Fibroblast of lung (primary cell): Measurements from ENCODE around the gene TMEM121. TPM values are rescaled to one million over a fixed set of nuclear protein-coding genes. Genes with fewer than 3 reads are reported as not detected.

ENCODE experiments used
- DNase-seq, 2 donors: peaks; one replicate each; pipeline versions ENCODE4 v3.0.0 to v3.0.0-alpha.2; 2010; ENCODE audit warnings: low read depth in 2 of 2
- H2AFZ ChIP-seq: 2 replicates; pipeline ENCODE4 v1.5.1; 2012; ENCODE audit warnings: low read length, control low read depth, inconsistent platforms
- H3K27ac ChIP-seq: 2 replicates; pipeline ENCODE4 v1.5.1; 2011; ENCODE audit warnings: low read length, control low read depth; ENCODE audit not compliant: insufficient read depth
- H3K27me3 ChIP-seq: 2 replicates; pipeline ENCODE4 v1.5.1; 2011; ENCODE audit warnings: mild to moderate bottlenecking, low read length; ENCODE audit not compliant: control insufficient read depth, insufficient read depth
- H3K36me3 ChIP-seq: 2 replicates; pipeline ENCODE4 v1.5.1; 2011; ENCODE audit warnings: low read length; ENCODE audit not compliant: control insufficient read depth, insufficient read depth
- H3K4me1 ChIP-seq: 2 replicates; pipeline ENCODE4 v1.5.1; 2011; ENCODE audit warnings: low read length; ENCODE audit not compliant: control insufficient read depth, insufficient read depth; ENCODE audit errors: extremely low read depth
- H3K4me2 ChIP-seq: 2 replicates; pipeline ENCODE4 v1.5.1; 2011; ENCODE audit warnings: low read length, control low read depth; ENCODE audit not compliant: insufficient read depth; ENCODE audit errors: extremely low read depth
- H3K4me3 ChIP-seq, 4 experiments: fragments of 200-600 bp in 1 of 4; sonication (generic) in 1 of 4; replicated peaks in 1 of 4; 2 replicates each; pipeline ENCODE4 v1.5.1; 2011 to 2016; ENCODE audit warnings: low read length in 4 of 4, low read depth in 3 of 4, mild to moderate bottlenecking in 3 of 4, control low read depth in 2 of 4, inconsistent platforms in 1 of 4, mixed read lengths in 1 of 4; ENCODE audit not compliant: insufficient read depth in 1 of 4; ENCODE audit errors: control extremely low read depth in 1 of 4
- H3K79me2 ChIP-seq: 2 replicates; pipeline ENCODE4 v1.5.1; 2012; ENCODE audit warnings: mild to moderate bottlenecking, low read length, inconsistent platforms; ENCODE audit not compliant: control insufficient read depth, insufficient read depth
- H3K9ac ChIP-seq: 2 replicates; pipeline ENCODE4 v1.5.1; 2011; ENCODE audit warnings: mild to moderate bottlenecking, low read length, control low read depth; ENCODE audit not compliant: insufficient read depth
- H3K9me3 ChIP-seq: 2 replicates; pipeline ENCODE4 v1.5.1; 2012; ENCODE audit warnings: low read depth, low read length; ENCODE audit not compliant: control insufficient read depth, insufficient read depth
- H4K20me1 ChIP-seq: 2 replicates; pipeline ENCODE4 v1.5.1; 2011; ENCODE audit warnings: low read length; ENCODE audit not compliant: control insufficient read depth, insufficient read depth; ENCODE audit errors: extremely low read depth
- EZH2 ChIP-seq: IDR thresholded peaks from 2 replicates; pipeline ENCODE4 v1.5.1; 2012; ENCODE audit warnings: low read length, control low read depth, mild to moderate bottlenecking; ENCODE audit errors: missing control alignments
- polyA plus RNA-seq, 2 donors: library from polyadenylated mRNA; depleted of rRNA in 1 of 2; stranded (reverse) in 1 of 2; unstranded in 1 of 2; fragments of >200 nt; gene quantifications; 2 replicates each; pipeline ENCODE4 v1.2.1, GENCODE V29; 2011 to 2012; ENCODE audit warnings: missing spikeins in 1 of 2
- total RNA-seq: library from RNA; depleted of rRNA; stranded (reverse); fragments of >200 nt; gene quantifications from 2 replicates; pipeline ENCODE4 v1.2.1, GENCODE V29; 2014
- TF ChIP-seq, protein P1 (sequence below), 2 donors: IDR thresholded peaks in 1 of 2; conservative IDR thresholded peaks in 1 of 2; 1 replicate in 1 of 2; 2 replicates in 1 of 2; pipeline ENCODE4 v1.5.1; 2011 to 2012; ENCODE audit warnings: low read length in 2 of 2, control low read depth in 1 of 2, inconsistent platforms in 1 of 2, low read depth in 1 of 2, mild to moderate bottlenecking in 1 of 2

TMEM121 gene
- total and polyA plus RNA-seq, 2 donors (not counting 1 experiment from before 2014, with no cell fraction given): 0.30 to 5.1 TPM

- Histone ChIP-seq H3K9me3 (no peaks in the 10 kb centered on the region), H2AFZ (no peak overlapping the region), H3K4me2 (no peak overlapping the region), H4K20me1 (no peaks in the 10 kb centered on the region), H3K9ac (no peak overlapping the region), H3K36me3 (no peaks in the 10 kb centered on the region), H3K4me3 (no peak overlapping the region), H3K27me3 (no peaks in the 10 kb centered on the region), H3K79me2 (no peaks in the 10 kb centered on the region), H3K27ac (no peak overlapping the region), H3K4me1 (no peaks in the 10 kb centered on the region)
- DNase-seq: no peak
- no peak for TF ChIP-seq EZH2
- TF ChIP-seq, protein P1, sequence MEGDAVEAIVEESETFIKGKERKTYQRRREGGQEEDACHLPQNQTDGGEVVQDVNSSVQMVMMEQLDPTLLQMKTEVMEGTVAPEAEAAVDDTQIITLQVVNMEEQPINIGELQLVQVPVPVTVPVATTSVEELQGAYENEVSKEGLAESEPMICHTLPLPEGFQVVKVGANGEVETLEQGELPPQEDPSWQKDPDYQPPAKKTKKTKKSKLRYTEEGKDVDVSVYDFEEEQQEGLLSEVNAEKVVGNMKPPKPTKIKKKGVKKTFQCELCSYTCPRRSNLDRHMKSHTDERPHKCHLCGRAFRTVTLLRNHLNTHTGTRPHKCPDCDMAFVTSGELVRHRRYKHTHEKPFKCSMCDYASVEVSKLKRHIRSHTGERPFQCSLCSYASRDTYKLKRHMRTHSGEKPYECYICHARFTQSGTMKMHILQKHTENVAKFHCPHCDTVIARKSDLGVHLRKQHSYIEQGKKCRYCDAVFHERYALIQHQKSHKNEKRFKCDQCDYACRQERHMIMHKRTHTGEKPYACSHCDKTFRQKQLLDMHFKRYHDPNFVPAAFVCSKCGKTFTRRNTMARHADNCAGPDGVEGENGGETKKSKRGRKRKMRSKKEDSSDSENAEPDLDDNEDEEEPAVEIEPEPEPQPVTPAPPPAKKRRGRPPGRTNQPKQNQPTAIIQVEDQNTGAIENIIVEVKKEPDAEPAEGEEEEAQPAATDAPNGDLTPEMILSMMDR (conservative IDR thresholded peaks at IDR 0.05 in 1 of 2, IDR thresholded peaks at IDR 0.05 in 1 of 2; ENCODE audit: low read depth in 1 of 2, low read length in 2 of 2): no peak
Measured at GRCh38 chr14:105547741-105548169, 21.4 kb downstream of the TMEM121 start.

- Histone ChIP-seq H3K27me3 (no peaks in the 10 kb centered on the region), H3K4me2 (no peak overlapping the region), H3K4me1 (no peaks in the 10 kb centered on the region), H3K27ac (no peak overlapping the region), H2AFZ (no peak overlapping the region), H3K36me3 (no peaks in the 10 kb centered on the region), H3K9ac (no peak overlapping the region), H4K20me1 (no peaks in the 10 kb centered on the region), H3K9me3 (no peaks in the 10 kb centered on the region), H3K4me3 (no peak overlapping the region), H3K79me2 (no peaks in the 10 kb centered on the region)
- TF ChIP-seq EZH2: no peak
- TF ChIP-seq, protein P1 (conservative IDR thresholded peaks at IDR 0.05 in 1 of 2, IDR thresholded peaks at IDR 0.05 in 1 of 2; ENCODE audit: low read depth in 1 of 2, low read length in 2 of 2): no peak
- no peak for DNase-seq
Measured at GRCh38 chr14:105549481-105549880, 23.1 kb downstream of the TMEM121 start.

- Histone ChIP-seq H3K9me3 (no peaks in the 10 kb centered on the region), H3K4me1 (no peaks in the 10 kb centered on the region), H3K9ac (no peak overlapping the region), H3K79me2 (no peaks in the 10 kb centered on the region), H4K20me1 (no peaks in the 10 kb centered on the region), H3K4me2 (no peak overlapping the region), H3K27me3 (no peaks in the 10 kb centered on the region), H3K36me3 (no peaks in the 10 kb centered on the region), H2AFZ (no peak overlapping the region), H3K4me3 (no peak overlapping the region), H3K27ac (no peak overlapping the region)
- TF ChIP-seq, protein P1 (conservative IDR thresholded peaks at IDR 0.05 in 1 of 2, IDR thresholded peaks at IDR 0.05 in 1 of 2; ENCODE audit: low read depth in 1 of 2, low read length in 2 of 2): no peak
- TF ChIP-seq EZH2: no peak
- DNase-seq: no peak
Measured at GRCh38 chr14:105554022-105554421, 27.6 kb downstream of the TMEM121 start.
